HepG2 (cell line): Measurements from ENCODE around the gene MTHFD1.

Experiments used
- NFKB2 ChIP-seq: sonication (generic); formaldehyde crosslinking; IDR thresholded peaks from 2 replicates; pipeline ENCODE4 v1.4.0; 2020; ENCODE audit warnings: missing genetic modification reagents, borderline replicate concordance
- TF ChIP-seq, protein P1 (sequence below): sonication (generic); formaldehyde crosslinking; IDR thresholded peaks from 2 replicates; pipeline ENCODE4 v1.5.0; 2020; ENCODE audit warnings: mild to moderate bottlenecking, missing genetic modification reagents, moderate library complexity
- TF ChIP-seq, protein P2 (sequence below): sonication (generic); formaldehyde crosslinking; IDR thresholded peaks from 2 replicates; pipeline ENCODE4 v1.4.0; 2020; ENCODE audit warnings: missing genetic modification reagents
- TF ChIP-seq, protein P3 (sequence below): fragments of 450-650 bp; IDR thresholded peaks from 2 replicates; pipeline ENCODE4 v1.6.1; 2017; ENCODE audit warnings: mild to moderate bottlenecking

DNA sequence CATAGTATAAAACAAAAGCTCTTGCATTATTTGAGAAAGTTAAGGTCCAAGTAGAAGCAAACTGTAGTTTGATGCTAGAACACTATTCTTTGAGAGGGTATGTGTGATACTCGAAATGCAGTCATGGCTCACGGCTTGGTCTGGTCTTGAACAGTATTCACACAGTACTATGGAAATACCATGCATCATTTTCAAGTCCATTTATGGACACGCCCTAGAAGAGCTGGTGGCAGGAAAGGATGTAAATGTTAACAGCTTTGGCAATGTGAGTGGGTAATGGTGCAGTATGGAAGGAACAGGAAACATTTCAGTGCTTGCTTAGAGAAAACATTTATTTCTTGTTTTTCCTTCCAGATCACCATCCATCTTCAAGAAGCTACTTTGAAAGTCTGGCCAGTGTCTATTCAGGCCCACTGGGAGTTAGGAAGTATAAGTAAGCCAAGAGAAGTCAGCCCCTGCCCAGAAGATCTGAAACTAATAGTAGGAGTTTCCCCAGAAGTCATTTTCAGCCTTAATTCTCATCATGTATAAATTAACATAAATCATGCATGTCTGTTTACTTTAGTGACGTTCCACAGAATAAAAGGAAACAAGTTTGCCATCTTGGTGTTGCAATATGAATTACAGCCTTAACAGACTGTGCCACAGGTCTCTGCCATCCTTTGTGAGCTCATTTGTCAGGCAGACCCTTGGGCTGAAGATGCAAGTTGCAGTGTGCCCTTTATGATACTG, 71.4 kb downstream of the MTHFD1 start:
- TF ChIP-seq, protein P1, sequence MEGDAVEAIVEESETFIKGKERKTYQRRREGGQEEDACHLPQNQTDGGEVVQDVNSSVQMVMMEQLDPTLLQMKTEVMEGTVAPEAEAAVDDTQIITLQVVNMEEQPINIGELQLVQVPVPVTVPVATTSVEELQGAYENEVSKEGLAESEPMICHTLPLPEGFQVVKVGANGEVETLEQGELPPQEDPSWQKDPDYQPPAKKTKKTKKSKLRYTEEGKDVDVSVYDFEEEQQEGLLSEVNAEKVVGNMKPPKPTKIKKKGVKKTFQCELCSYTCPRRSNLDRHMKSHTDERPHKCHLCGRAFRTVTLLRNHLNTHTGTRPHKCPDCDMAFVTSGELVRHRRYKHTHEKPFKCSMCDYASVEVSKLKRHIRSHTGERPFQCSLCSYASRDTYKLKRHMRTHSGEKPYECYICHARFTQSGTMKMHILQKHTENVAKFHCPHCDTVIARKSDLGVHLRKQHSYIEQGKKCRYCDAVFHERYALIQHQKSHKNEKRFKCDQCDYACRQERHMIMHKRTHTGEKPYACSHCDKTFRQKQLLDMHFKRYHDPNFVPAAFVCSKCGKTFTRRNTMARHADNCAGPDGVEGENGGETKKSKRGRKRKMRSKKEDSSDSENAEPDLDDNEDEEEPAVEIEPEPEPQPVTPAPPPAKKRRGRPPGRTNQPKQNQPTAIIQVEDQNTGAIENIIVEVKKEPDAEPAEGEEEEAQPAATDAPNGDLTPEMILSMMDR (CRISPR knock-in tag): no peak
- TF ChIP-seq, protein P2, sequence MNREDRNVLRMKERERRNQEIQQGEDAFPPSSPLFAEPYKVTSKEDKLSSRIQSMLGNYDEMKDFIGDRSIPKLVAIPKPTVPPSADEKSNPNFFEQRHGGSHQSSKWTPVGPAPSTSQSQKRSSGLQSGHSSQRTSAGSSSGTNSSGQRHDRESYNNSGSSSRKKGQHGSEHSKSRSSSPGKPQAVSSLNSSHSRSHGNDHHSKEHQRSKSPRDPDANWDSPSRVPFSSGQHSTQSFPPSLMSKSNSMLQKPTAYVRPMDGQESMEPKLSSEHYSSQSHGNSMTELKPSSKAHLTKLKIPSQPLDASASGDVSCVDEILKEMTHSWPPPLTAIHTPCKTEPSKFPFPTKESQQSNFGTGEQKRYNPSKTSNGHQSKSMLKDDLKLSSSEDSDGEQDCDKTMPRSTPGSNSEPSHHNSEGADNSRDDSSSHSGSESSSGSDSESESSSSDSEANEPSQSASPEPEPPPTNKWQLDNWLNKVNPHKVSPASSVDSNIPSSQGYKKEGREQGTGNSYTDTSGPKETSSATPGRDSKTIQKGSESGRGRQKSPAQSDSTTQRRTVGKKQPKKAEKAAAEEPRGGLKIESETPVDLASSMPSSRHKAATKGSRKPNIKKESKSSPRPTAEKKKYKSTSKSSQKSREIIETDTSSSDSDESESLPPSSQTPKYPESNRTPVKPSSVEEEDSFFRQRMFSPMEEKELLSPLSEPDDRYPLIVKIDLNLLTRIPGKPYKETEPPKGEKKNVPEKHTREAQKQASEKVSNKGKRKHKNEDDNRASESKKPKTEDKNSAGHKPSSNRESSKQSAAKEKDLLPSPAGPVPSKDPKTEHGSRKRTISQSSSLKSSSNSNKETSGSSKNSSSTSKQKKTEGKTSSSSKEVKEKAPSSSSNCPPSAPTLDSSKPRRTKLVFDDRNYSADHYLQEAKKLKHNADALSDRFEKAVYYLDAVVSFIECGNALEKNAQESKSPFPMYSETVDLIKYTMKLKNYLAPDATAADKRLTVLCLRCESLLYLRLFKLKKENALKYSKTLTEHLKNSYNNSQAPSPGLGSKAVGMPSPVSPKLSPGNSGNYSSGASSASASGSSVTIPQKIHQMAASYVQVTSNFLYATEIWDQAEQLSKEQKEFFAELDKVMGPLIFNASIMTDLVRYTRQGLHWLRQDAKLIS: no peak
- TF ChIP-seq, protein P3, sequence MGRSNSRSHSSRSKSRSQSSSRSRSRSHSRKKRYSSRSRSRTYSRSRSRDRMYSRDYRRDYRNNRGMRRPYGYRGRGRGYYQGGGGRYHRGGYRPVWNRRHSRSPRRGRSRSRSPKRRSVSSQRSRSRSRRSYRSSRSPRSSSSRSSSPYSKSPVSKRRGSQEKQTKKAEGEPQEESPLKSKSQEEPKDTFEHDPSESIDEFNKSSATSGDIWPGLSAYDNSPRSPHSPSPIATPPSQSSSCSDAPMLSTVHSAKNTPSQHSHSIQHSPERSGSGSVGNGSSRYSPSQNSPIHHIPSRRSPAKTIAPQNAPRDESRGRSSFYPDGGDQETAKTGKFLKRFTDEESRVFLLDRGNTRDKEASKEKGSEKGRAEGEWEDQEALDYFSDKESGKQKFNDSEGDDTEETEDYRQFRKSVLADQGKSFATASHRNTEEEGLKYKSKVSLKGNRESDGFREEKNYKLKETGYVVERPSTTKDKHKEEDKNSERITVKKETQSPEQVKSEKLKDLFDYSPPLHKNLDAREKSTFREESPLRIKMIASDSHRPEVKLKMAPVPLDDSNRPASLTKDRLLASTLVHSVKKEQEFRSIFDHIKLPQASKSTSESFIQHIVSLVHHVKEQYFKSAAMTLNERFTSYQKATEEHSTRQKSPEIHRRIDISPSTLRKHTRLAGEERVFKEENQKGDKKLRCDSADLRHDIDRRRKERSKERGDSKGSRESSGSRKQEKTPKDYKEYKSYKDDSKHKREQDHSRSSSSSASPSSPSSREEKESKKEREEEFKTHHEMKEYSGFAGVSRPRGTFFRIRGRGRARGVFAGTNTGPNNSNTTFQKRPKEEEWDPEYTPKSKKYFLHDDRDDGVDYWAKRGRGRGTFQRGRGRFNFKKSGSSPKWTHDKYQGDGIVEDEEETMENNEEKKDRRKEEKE: no peak
- no peak for TF ChIP-seq NFKB2
